ENCODE measurements around the gene PTPN14. TPM values are rescaled to one million over a fixed set of nuclear protein-coding genes. Genes with fewer than 3 reads are reported as not detected.

The PTPN14 gene
- total RNA-seq, 3 donors from 2014 or later: 5.8 to 49.0 (median 8.3) TPM

DNA sequence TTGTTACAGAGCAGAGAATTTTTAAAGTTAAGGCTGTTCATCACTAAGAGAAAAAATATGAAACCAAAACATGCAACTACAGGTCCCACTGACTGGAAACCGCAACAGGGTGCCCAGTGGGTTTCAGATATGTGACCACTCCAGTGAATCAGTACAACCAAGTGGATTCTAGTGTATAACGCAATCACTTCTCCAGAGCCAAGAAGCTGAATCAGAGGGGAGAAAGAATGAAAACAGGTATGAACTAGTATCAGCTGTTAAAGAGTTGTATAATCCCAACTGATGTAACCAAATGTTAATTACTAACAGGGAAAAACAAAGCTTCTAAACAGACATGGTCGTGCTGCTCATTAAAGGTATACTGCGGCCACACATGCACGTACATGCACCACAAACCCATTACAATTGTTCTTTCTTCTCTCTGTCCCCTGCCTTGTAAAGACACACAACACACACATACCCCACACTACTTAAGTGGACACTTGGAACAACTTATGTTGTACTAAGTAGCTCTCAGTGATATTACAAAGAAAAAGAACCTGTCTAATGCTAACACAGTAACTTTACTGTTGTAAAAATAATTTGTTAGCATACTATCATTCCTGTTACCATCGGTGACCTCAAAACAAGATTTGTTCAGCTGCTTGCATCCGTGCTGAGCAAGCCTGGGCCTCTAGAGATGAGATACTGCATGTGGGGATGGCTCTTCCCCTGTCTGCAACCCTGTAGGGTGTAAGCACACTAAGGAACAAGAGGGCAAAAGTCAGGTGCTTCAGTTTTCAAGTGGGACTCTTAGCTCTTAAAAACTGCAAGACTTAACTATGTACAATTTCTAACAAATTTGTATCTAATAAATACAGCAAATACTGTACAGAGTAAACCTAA lies 74.2 kb downstream of the PTPN14 start:
- DNase-seq (no peak), ATAC-seq (no peak)
- TF ChIP-seq, protein P1, sequence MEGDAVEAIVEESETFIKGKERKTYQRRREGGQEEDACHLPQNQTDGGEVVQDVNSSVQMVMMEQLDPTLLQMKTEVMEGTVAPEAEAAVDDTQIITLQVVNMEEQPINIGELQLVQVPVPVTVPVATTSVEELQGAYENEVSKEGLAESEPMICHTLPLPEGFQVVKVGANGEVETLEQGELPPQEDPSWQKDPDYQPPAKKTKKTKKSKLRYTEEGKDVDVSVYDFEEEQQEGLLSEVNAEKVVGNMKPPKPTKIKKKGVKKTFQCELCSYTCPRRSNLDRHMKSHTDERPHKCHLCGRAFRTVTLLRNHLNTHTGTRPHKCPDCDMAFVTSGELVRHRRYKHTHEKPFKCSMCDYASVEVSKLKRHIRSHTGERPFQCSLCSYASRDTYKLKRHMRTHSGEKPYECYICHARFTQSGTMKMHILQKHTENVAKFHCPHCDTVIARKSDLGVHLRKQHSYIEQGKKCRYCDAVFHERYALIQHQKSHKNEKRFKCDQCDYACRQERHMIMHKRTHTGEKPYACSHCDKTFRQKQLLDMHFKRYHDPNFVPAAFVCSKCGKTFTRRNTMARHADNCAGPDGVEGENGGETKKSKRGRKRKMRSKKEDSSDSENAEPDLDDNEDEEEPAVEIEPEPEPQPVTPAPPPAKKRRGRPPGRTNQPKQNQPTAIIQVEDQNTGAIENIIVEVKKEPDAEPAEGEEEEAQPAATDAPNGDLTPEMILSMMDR (IDR thresholded peaks at IDR 0.05): no peak
- Histone ChIP-seq H3K4me3 (no peak overlapping the region), H3K9me3 (no peaks in the 10 kb centered on the region), H3K4me1 (ENCODE audit: low read depth) (no peaks in the 10 kb centered on the region), H3K36me3 (ENCODE audit: low read depth) (no peaks in the 10 kb centered on the region)
- intact Hi-C loops (cut with DNase I, micrococcal nuclease): no loop called here

- no peak overlapping the region for H3K4me3 ChIP-seq
- no peak for ATAC-seq
- H3K36me3 ChIP-seq (ENCODE audit: low read depth): no peaks in the 10 kb centered on the region
- TF ChIP-seq, protein P1 (IDR thresholded peaks at IDR 0.05): no peak
- no peak for DNase-seq
- no peaks in the 10 kb centered on the region for H3K4me1 ChIP-seq (ENCODE audit: low read depth)
- intact Hi-C loops (cut with DNase I, micrococcal nuclease): no loop called here
- H3K9me3 ChIP-seq: no peaks in the 10 kb centered on the region
Observed at GRCh38 chr1:214476229-214476985, 75.0 kb downstream of the PTPN14 start.

DNA sequence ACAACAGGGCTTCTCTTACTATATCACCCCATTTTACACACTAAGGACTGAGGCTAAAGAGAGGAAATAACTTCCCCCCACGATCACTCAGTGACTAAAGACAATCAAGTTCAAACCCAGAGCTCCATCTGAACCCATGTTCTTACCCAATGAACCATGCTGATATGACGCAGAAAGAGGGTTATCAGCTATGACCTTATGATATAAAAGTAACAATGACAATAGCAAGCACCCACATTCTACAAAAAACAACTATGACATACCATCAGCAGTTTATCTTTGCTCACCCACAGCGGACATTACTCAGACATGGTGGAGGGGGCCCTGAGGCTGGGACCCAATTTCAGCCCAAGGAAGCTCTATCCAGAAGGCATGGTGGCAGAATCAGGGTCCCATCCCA lies 75.7 kb downstream of the PTPN14 start:
- DNase-seq: no peak
- intact Hi-C loops (cut with DNase I, micrococcal nuclease): no loop called here
- TF ChIP-seq, protein P1 (IDR thresholded peaks at IDR 0.05): no peak

GRCh38 chr1:214475331-214475730 lies 76.1 kb downstream of the PTPN14 start:
- no peaks in the 10 kb centered on the region for H3K4me1 ChIP-seq (ENCODE audit: low read depth)
- TF ChIP-seq, protein P1 (IDR thresholded peaks at IDR 0.05): no peak
- H3K36me3 ChIP-seq (ENCODE audit: low read depth): no peaks in the 10 kb centered on the region
- no peaks in the 10 kb centered on the region for H3K9me3 ChIP-seq
- intact Hi-C loops (cut with DNase I, micrococcal nuclease): no loop called here
- ATAC-seq (no peak), DNase-seq (no peak)
- no peak overlapping the region for H3K4me3 ChIP-seq

More for the DNA sequence above, 75.7 kb downstream of the PTPN14 start:
- Histone ChIP-seq H3K9me3 (no peaks in the 10 kb centered on the region), H3K4me1 (ENCODE audit: low read depth) (no peaks in the 10 kb centered on the region), H3K4me3 (no peak overlapping the region), H3K36me3 (ENCODE audit: low read depth) (no peaks in the 10 kb centered on the region)
- no peak for ATAC-seq

- Histone ChIP-seq H3K4me1 (ENCODE audit: low read depth) (no peaks in the 10 kb centered on the region), H3K36me3 (ENCODE audit: low read depth) (no peaks in the 10 kb centered on the region), H3K4me3 (no peak overlapping the region), H3K9me3 (no peaks in the 10 kb centered on the region)
- ATAC-seq: no peak
- intact Hi-C loops (cut with DNase I, micrococcal nuclease): no loop called here
- DNase-seq: no peak
- TF ChIP-seq, protein P1 (IDR thresholded peaks at IDR 0.05): no peak
Observed at GRCh38 chr1:214474467-214474866, 76.9 kb downstream of the PTPN14 start.
